ENCODE measurements around the gene ITPK1.

DNA sequence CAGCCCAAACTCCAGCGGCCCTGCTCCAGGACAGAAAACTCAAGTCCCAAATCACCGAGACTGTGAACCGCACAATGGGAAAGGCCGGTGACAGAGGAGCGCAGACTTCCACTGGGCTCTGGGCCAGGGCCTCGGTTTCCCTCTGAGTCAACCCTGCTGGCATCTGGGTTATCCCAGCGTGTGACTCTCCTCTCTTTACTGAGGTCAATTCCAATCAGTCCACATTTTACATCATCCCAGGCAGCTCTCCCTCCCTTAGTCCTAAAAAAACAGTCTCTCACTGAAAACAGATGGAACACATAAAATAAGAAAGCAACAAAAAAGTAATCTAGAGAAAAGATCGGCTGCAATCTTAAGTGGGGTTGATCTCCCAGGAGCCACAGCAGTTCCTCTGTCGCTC is 36.9 kb downstream of the ITPK1 start:
- TF ChIP-seq, protein P1, sequence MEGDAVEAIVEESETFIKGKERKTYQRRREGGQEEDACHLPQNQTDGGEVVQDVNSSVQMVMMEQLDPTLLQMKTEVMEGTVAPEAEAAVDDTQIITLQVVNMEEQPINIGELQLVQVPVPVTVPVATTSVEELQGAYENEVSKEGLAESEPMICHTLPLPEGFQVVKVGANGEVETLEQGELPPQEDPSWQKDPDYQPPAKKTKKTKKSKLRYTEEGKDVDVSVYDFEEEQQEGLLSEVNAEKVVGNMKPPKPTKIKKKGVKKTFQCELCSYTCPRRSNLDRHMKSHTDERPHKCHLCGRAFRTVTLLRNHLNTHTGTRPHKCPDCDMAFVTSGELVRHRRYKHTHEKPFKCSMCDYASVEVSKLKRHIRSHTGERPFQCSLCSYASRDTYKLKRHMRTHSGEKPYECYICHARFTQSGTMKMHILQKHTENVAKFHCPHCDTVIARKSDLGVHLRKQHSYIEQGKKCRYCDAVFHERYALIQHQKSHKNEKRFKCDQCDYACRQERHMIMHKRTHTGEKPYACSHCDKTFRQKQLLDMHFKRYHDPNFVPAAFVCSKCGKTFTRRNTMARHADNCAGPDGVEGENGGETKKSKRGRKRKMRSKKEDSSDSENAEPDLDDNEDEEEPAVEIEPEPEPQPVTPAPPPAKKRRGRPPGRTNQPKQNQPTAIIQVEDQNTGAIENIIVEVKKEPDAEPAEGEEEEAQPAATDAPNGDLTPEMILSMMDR (IDR thresholded peaks at IDR 0.05) = no peak
- TF ChIP-seq POLR2A (IDR thresholded peaks at IDR 0.05) = no peak
